GM20431 (cell line): ENCODE data around the gene TEK.
"Not testable (repeated sequence)": the region's sequence is repeated elsewhere in the genome, so short reads cannot be mapped to it uniquely, and the experiment has no call there.

Experiments used
- in situ Hi-C: fragments of 300-500 bp; cut with MseI, MboI; formaldehyde crosslinking; loops from one replicate; pipeline ENCODE4 v1.15.0; 2020; ENCODE audit warnings: low sequenced_read_pairs; ENCODE audit not compliant: unreplicated experiment

The TEK gene

GRCh38 chr9:27108981-27109541 lies at the start of gene TEK:
Gene TEK, plus strand, starts transcription at chr9:27109225. Its CDS starts 366 bp downstream, at chr9:27109591.
- in situ Hi-C loops: no loop called here

- in situ Hi-C loops: no loop called here
Observed at GRCh38 chr9:27059412-27059811, 49.6 kb upstream of the TEK start.

- in situ Hi-C loops: no loop called here
Observed at GRCh38 chr9:27059907-27060306, 49.1 kb upstream of the TEK start.

GRCh38 chr9:27065288-27065687 lies 43.7 kb upstream of the TEK start:
- in situ Hi-C loops: no loop called here

- in situ Hi-C loops: no loop called here
Observed at GRCh38 chr9:27073841-27074728, 34.9 kb upstream of the TEK start.

- in situ Hi-C loops: no loop called here
Observed at GRCh38 chr9:27078685-27079084, 30.3 kb upstream of the TEK start.

- in situ Hi-C loops: no loop called here
Observed at GRCh38 chr9:27085456-27085855, 23.6 kb upstream of the TEK start.

GRCh38 chr9:27086818-27087680 lies 22.0 kb upstream of the TEK start:
- in situ Hi-C loops: no loop called here

- in situ Hi-C loops: no loop called here
Observed at GRCh38 chr9:27088981-27089380, 20.0 kb upstream of the TEK start.

GRCh38 chr9:27089706-27090105 lies 19.3 kb upstream of the TEK start:
- in situ Hi-C loops: no loop called here

GRCh38 chr9:27090231-27090630 lies 18.8 kb upstream of the TEK start:
- in situ Hi-C loops: no loop called here

- in situ Hi-C loops: no loop called here
Observed at GRCh38 chr9:27090711-27091110, 18.3 kb upstream of the TEK start.

GRCh38 chr9:27092496-27092895 lies 16.5 kb upstream of the TEK start:
- in situ Hi-C loops: not testable (repeated sequence)

GRCh38 chr9:27093384-27094067 lies 15.5 kb upstream of the TEK start:
- in situ Hi-C loops: not testable (repeated sequence)

- in situ Hi-C loops: no loop called here
Observed at GRCh38 chr9:27094640-27095298, 14.3 kb upstream of the TEK start.

GRCh38 chr9:27107241-27107640 lies 1.8 kb upstream of the TEK start:
- in situ Hi-C loops: no loop called here

- in situ Hi-C loops: no loop called here
Observed at GRCh38 chr9:27109621-27110020, 596 bp downstream of the TEK start.

GRCh38 chr9:27110181-27110580 lies 1.2 kb downstream of the TEK start:
- in situ Hi-C loops: no loop called here

GRCh38 chr9:27112235-27112634 lies 3.2 kb downstream of the TEK start:
- in situ Hi-C loops: no loop called here
